Stomach (tissue), 9 donors: ENCODE data around the gene VEGFA. TPM values are rescaled to one million over a fixed set of nuclear protein-coding genes. Genes with fewer than 3 reads are reported as not detected.

ENCODE experiments used
- DNase-seq, 2 donors: peaks; one replicate each; pipeline versions ENCODE4 v3.0.0 to v3.0.0-alpha.2; 2013 to 2019
- H3K27ac ChIP-seq, 5 donors: fragments of 200-600 bp in 4 of 5; sonication (generic) in 4 of 5; one replicate each; pipeline ENCODE4 v1.5.1; 2013 to 2019; ENCODE audit warnings: mild to moderate bottlenecking in 1 of 5, moderate library complexity in 1 of 5
- H3K27me3 ChIP-seq, 3 donors: fragments of 200-600 bp; sonication (generic); one replicate each; pipeline ENCODE4 v1.5.1; 2017 to 2019; ENCODE audit warnings: mixed run types in 1 of 3
- H3K36me3 ChIP-seq, 4 donors: fragments of 200-600 bp; sonication (generic); 1 replicate in 3 of 4; 2 replicates in 1 of 4; pipeline ENCODE4 v1.5.1; 2016 to 2019
- H3K4me1 ChIP-seq, 4 donors: fragments of 200-600 bp; sonication (generic); one replicate each; pipeline ENCODE4 v1.5.1; 2016 to 2019
- H3K4me3 ChIP-seq, 4 donors: fragments of 200-600 bp; sonication (generic) in 3 of 4; one replicate each; pipeline ENCODE4 v1.5.1; 2016 to 2019; ENCODE audit warnings: mild to moderate bottlenecking in 1 of 4
- H3K9me3 ChIP-seq, 4 donors: fragments of 200-600 bp; sonication (generic); one replicate each; pipeline ENCODE4 v1.5.1; 2016 to 2019
- EP300 ChIP-seq: sonication (generic); formaldehyde crosslinking; IDR thresholded peaks from one replicate; pipeline ENCODE4 v1.6.1; 2017; ENCODE audit warnings: antibody characterized with exemption
- POLR2A ChIP-seq, 4 donors: fragments of 450-650 bp; IDR thresholded peaks; one replicate each; pipeline ENCODE4 v1.6.1; 2016; ENCODE audit warnings: antibody characterized with exemption in 4 of 4, control low read depth in 2 of 4, mild to moderate bottlenecking in 1 of 4, moderate library complexity in 1 of 4
- POLR2AphosphoS5 ChIP-seq, 3 donors: sonication (generic); formaldehyde crosslinking; IDR thresholded peaks; one replicate each; pipeline ENCODE4 v1.6.1; 2016; ENCODE audit warnings: antibody characterized with exemption in 3 of 3
- WGBS, 5 donors: extraction: QIAGEN DNeasy Blood & Tissue Kit in 3 of 5; methylation state at CpG; one replicate each; pipeline versions ENCODE4 v1.1.5 to v1.1.7; 2013 to 2018; 5-methylcytosine and 5-hydroxymethylcytosine counted together
- intact Hi-C: fragments of 100-400 bp; cut with DNase I; formaldehyde crosslinking; loops from one replicate; pipeline ENCODE4 v1.15.1; 2023; ENCODE audit warnings: low total_unique reads
- polyA plus RNA-seq, 3 donors: library from polyadenylated mRNA; stranded (reverse); fragments of 200-250 nt; gene quantifications; one replicate each; pipeline ENCODE4 v1.2.3, GENCODE V29; 2013
- total RNA-seq, 5 donors: library from RNA; depleted of rRNA; stranded (reverse); fragments of >200 nt; gene quantifications; one replicate each; pipeline versions ENCODE4 v1.1.0 to v1.2.3, GENCODE V29; 2014 to 2016
- TF ChIP-seq, protein P1 (sequence below), 7 experiments: fragments of 450-650 bp in 4 of 7; fragments of 200-600 bp in 3 of 7; sonication (generic) in 3 of 7; IDR thresholded peaks; one replicate each; pipeline ENCODE4 v1.5.1; 2016 to 2019; ENCODE audit warnings: antibody characterized with exemption in 7 of 7, control low read depth in 2 of 7, mild to moderate bottlenecking in 1 of 7
- donor health status: healthy with polysubstance abuse.
- donor health status: Bipolar disorder and iron deficiency.
- donor health status: healthy.

VEGFA gene
- total and polyA plus RNA-seq, 8 donors = 28.6 to 438 (median 235) TPM

DNA sequence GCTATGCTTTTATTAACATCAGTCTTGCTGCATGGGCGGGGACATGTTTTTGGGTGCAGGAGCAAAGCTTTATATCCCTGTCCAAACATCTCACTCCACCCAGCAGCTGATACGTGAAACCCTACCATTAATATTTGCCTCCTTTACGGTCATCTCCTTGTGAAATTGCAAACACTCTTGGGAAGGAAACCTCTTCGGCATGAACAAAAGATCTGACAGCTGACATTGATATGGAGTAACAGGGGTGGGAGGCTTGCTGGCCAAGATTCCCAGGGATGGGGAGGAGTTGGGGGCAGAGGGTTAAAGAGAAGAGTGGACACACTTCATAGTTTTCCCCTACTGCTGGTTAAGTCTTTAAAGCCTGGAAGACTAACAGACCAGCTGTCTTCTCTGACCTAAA, 22.2 kb upstream of the VEGFA start:
- intact Hi-C loops = no loop called here
- WGBS, 5 donors = 61 to 83% (median 75%) methylated on average over 4 of the region's 4 CpGs
- H3K9me3 ChIP-seq = no peaks in the 10 kb centered on the region
- H3K4me1 ChIP-seq = peaks cover 0 to 5% (median 2%) of the 10 kb centered on the region in 4 donors
- no peaks in the 10 kb centered on the region for H3K27me3 ChIP-seq
- TF ChIP-seq POLR2AphosphoS5 (IDR thresholded peaks at IDR 0.05) (no peak), EP300 (no peak), POLR2A (IDR thresholded peaks at IDR 0.05) (no peak)
- TF ChIP-seq, protein P1, sequence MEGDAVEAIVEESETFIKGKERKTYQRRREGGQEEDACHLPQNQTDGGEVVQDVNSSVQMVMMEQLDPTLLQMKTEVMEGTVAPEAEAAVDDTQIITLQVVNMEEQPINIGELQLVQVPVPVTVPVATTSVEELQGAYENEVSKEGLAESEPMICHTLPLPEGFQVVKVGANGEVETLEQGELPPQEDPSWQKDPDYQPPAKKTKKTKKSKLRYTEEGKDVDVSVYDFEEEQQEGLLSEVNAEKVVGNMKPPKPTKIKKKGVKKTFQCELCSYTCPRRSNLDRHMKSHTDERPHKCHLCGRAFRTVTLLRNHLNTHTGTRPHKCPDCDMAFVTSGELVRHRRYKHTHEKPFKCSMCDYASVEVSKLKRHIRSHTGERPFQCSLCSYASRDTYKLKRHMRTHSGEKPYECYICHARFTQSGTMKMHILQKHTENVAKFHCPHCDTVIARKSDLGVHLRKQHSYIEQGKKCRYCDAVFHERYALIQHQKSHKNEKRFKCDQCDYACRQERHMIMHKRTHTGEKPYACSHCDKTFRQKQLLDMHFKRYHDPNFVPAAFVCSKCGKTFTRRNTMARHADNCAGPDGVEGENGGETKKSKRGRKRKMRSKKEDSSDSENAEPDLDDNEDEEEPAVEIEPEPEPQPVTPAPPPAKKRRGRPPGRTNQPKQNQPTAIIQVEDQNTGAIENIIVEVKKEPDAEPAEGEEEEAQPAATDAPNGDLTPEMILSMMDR (IDR thresholded peaks at IDR 0.05) = no peak
- no peaks in the 10 kb centered on the region for H3K36me3 ChIP-seq
- no peak for DNase-seq
- no peak overlapping the region for H3K27ac ChIP-seq
- H3K4me3 ChIP-seq = no peak overlapping the region

DNA sequence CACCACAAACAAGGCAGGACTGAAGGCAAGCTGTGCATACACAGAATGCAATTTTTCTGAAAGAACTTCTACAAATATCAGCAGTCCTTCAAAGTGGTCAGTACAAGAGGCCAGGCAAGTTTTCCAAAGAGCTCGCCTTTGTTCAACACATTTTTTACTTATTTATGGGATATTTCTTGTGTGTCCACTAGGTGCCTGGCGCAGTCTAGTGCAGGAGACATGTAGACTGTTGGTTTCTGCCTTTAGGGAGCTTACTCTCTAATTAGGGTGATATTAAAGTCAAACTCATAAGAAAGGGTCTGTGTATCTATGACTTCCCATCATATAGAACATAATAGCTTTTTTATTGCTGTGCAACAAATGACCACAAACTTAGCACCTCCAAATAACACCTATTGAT, 21.2 kb upstream of the VEGFA start:
- no peaks in the 10 kb centered on the region for H3K36me3 ChIP-seq
- H3K27me3 ChIP-seq = no peaks in the 10 kb centered on the region
- no peak for DNase-seq
- peaks cover 0 to 5% (median under 1%) of the 10 kb centered on the region in 4 donors for H3K4me1 ChIP-seq
- H3K9me3 ChIP-seq = no peaks in the 10 kb centered on the region
- H3K27ac ChIP-seq = no peak overlapping the region
- TF ChIP-seq, protein P1 (IDR thresholded peaks at IDR 0.05) = no peak
- TF ChIP-seq POLR2AphosphoS5 (IDR thresholded peaks at IDR 0.05) = no peak
- TF ChIP-seq POLR2A (IDR thresholded peaks at IDR 0.05) = no peak
- TF ChIP-seq EP300 = no peak
- intact Hi-C loops = no loop called here
- WGBS, 5 donors = 91 to 98% (median 96%) methylated on average over 2 of the region's 2 CpGs
- no peak overlapping the region for H3K4me3 ChIP-seq

DNA sequence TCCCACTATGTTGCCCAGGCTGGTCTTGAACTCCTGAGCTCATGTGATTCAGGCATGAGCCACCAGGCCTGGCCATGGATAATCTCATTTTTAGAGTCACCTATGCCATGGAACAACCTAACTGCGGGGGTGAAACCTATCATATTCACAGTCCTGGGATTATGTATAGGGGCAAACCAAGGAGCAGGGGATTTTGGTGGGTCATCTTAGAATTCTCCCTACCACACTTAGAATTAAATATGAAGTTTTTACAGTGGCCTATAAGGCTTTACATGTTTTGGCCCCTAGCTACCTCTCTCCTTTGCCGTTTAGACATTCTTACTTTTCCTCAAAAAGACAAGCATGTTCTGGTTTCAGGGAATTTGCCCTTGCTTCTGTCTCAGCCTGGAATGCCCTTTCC, 20.6 kb upstream of the VEGFA start:
- intact Hi-C loops = no loop called here
- peaks cover 0 to 5% (median 0%) of the 10 kb centered on the region in 4 donors for H3K4me1 ChIP-seq
- DNase-seq = no peak
- H3K9me3 ChIP-seq = no peaks in the 10 kb centered on the region
- 66 to 91% (median 80%) methylated on average over 2 of the region's 2 CpGs for WGBS, 5 donors
- H3K27me3 ChIP-seq = no peaks in the 10 kb centered on the region
- no peak overlapping the region for H3K27ac ChIP-seq
- H3K4me3 ChIP-seq = no peak overlapping the region
- no peak for TF ChIP-seq POLR2A (IDR thresholded peaks at IDR 0.05)
- TF ChIP-seq EP300 = no peak
- no peak for TF ChIP-seq POLR2AphosphoS5 (IDR thresholded peaks at IDR 0.05)
- TF ChIP-seq, protein P1 (IDR thresholded peaks at IDR 0.05) = no peak
- no peaks in the 10 kb centered on the region for H3K36me3 ChIP-seq

DNA sequence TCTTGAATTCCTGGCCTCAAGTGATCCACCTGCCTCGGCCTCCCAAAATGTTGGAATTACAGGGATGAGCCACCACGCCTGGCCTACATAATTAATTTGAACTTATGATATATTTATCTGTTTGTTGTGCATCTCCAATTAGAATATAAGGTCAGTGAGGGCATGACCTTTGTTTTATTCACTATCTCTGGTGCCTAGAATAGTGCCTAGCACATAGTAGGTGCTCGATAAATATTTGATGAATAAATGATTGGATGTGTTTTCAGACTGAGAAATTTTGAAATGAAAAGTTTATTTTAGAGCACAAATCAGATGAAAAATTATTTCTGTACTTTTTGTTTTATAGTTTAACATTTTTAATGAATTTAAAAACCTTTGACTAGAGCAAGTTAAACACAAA, 19.4 kb upstream of the VEGFA start:
- H3K4me1 ChIP-seq = peaks cover 0 to under 1% (median 0%) of the 10 kb centered on the region in 4 donors
- H3K27me3 ChIP-seq = no peaks in the 10 kb centered on the region
- H3K4me3 ChIP-seq = no peak overlapping the region
- H3K27ac ChIP-seq = no peak overlapping the region
- intact Hi-C loops = no loop called here
- H3K9me3 ChIP-seq = no peaks in the 10 kb centered on the region
- DNase-seq = no peak
- H3K36me3 ChIP-seq = no peaks in the 10 kb centered on the region
- TF ChIP-seq POLR2AphosphoS5 (IDR thresholded peaks at IDR 0.05) (no peak), POLR2A (IDR thresholded peaks at IDR 0.05) (no peak), EP300 (no peak)
- TF ChIP-seq, protein P1 (IDR thresholded peaks at IDR 0.05) = no peak
- 77 to 87% (median 80%) methylated on average over 3 of the region's 3 CpGs for WGBS, 5 donors
